GM19395 (cell line): ENCODE results near the gene PRMT7.

ENCODE experiments used
- ATAC-seq: cut with Tn5 transposase; IDR thresholded peaks from one replicate; pipeline ENCODE4 v1.9.1; 2021; ENCODE audit warnings: mild to moderate bottlenecking, moderate library complexity; ENCODE audit not compliant: unreplicated experiment

The PRMT7 gene

DNA sequence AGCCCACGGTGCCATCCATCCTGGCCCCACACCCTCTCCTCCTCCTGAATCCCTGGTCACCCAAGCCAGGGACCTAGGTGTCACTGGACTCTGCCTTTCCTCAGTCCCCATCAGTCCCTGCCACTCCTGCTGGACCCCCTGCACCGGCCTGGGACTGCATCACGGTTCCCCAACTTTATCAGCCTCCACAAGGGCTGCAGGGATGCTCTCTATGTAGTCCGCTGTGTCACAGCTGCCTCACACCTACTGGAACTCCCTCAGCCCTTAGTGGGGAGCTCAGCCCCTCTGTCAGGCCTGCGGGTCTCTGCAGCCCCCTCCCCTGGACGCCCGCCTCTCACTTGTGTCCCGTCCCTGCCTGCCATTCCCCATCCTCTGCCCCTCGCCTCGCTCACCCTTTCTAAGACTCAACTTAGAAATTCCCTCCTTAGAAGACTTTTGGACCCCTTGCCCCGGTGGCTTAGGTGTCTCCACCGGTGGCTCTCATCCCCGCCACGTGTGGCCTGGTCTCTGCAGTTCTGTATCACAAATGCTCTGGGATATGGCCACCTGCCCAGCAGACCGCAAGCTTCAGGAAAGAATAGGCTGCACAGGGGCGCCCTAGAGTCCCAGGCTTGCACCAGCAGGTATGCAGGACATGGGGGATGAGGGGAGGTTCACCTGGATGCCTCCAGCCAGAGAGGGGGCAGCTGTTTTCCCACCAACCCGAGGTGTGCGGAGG lies 62.9 kb downstream of the PRMT7 start:
- no peak for ATAC-seq

DNA sequence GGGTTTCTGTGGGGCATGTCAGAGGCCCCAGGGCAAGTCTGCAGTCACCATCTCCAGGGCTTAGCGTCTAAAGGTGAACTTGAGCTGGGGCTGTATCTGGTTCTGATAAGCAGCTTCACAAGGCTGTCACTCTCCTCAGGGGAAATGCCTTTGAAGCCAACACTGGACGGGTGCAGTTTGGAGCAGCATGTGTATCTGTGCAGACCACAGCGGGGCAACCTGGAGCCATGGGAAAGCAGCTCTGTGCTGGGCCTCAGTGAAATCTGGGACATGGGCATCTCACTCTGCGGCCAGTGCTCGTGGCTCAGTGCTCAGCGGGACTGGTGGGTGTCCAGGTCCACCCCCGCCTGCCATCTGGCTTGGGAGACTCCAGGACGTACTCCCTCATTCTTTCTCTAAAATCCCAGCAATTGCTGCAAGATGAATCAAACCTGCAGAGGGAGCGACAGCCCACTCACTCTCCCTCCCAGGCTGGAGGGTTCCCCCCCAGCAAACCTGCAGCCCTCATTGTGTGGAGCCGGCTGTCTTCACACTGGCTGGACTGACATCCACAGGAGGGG lies 63.5 kb downstream of the PRMT7 start:
- ATAC-seq, result no peak

DNA sequence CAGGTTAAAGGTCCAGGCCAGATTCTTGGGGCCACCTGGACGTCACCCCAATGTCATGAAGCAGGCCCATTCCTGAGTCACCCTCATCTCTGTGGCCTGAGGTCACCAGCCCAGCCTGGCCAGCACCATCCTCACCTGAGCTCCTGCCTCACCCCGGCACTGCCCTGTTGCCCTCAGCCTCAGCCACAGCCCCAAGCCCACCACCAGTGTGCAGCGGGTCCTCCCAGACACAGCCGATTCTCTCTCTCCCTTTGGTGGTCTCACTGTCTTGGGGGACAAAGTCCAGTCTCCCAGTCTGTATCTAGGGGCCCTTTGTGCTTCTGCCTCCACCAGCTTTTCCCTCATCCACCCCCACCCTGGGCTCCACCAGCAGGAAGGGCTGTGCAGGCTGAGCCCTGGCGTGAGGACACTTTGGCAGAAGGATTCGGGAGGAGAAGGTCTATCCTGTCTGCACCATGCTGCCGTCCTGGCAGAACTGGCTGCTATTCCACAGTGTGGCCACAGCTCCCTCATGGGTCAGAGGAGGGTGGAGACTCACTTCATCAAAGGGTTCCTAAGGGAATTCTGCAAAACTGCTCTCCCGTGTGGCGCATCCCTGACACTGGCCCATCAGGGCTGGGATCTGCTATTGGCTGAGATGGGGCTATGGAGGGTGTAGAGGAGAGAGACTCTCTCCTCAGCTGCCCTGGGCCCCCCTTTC lies 64.3 kb downstream of the PRMT7 start:
- no peak for ATAC-seq

DNA sequence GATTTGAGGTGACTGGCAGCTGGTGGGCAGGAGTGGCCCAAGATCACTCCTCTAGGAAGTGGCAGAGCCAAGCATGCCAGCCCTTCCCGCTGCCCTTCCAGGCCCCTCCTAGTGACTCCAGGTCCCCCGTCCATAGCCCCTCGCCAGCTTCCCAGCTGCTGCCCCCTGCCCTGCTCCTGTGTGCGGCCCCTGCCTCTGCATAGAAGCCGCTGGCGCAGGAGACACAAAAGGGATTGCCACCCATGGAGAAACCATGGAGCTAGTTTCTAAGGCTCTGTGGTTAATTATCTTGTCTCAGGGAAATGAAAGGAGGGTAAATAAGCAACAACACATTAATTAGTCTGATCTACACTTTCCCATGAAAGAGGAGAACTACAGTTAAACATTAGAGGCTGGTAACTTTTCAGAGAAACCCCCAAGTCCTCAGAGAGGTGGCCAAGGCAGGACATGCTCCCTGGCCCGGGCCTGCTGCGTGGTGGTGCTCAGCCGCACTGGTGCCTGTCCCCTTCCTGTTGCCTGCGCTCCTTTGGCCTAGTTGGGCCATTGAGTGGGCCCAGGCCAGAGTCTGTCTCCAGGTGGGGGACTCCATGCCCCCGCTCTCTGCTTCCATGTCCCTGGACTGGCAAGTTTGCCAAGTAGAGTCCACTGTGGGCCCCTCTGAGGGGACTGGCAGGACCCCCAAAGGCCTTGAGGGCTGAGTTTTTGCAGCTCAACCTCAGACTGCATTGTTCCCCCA lies 65.2 kb downstream of the PRMT7 start:
- ATAC-seq, result no peak

DNA sequence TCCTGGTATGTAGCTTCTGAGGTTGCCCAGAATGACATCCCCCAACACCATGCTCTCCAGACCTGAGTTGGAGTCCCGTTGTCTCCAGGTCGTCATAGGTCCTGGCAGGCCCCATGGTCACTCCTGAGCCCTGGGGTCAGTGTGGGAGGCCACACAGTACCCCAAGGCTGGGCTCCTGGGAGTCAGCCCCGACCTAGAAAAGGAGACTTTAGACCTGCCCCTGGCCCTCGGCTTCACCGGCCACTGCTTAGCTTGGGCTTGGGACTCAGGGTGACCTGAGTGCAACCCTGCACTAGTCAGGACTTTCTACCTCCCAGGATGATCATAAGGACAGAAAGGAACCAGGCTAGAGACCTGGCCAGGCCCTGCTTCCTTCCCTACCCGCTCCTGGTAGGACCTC lies 65.8 kb downstream of the PRMT7 start:
- ATAC-seq, result no peak

DNA sequence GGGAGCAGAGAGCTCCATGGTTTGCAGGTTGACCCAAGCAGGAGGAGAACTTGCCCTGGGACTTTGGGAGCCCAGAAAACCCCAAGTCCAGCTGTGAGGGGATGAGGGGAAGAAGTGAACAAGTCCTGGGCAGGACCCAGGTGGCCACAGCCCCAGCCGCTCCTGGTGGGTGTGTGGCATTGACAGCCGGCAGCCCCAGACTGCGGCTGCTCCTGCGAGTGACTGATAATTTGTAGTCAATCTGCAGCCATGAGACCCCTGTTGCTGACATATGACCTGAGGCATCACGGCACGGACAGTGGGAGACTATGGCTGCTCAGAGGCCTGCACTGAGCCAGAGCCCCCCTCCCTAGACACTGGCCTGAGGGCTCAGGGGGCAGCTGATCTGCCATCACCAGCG lies 66.4 kb downstream of the PRMT7 start:
- no peak for ATAC-seq

DNA sequence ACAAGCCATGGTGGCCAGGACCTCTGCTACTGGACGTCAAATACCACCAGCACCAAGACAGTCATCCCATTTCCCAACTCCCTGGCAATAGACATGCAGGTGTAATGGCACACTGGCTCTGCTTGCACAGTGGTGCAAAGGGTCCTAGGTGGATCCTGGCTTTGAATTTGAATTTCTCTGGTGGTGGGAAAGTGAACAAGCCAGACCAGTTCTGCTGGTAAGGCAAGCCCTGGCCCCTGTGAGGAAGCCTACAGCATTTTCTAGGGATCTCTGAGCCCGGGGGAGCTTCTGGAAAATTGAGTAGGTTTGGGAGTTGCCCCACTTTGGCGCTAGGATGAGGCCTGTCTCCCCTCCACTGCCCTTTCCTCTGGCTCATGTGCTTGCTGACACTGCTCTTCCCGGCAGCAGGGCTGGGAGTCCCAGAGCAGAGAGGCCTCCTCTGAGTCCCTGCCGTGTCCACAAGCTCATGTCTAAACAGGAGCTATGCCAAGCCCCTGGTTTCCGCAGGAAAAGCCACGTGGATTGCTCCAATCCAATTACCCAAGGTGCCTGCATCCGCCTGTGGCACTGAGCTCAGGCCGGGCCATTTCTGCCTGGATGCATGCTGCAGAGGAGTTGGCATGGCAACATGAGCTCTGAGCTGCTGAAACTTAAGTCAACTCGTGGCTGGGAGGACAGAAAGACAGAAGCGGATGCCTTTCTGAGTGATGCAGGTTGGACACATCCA lies 67.0 kb downstream of the PRMT7 start:
- no peak for ATAC-seq

DNA sequence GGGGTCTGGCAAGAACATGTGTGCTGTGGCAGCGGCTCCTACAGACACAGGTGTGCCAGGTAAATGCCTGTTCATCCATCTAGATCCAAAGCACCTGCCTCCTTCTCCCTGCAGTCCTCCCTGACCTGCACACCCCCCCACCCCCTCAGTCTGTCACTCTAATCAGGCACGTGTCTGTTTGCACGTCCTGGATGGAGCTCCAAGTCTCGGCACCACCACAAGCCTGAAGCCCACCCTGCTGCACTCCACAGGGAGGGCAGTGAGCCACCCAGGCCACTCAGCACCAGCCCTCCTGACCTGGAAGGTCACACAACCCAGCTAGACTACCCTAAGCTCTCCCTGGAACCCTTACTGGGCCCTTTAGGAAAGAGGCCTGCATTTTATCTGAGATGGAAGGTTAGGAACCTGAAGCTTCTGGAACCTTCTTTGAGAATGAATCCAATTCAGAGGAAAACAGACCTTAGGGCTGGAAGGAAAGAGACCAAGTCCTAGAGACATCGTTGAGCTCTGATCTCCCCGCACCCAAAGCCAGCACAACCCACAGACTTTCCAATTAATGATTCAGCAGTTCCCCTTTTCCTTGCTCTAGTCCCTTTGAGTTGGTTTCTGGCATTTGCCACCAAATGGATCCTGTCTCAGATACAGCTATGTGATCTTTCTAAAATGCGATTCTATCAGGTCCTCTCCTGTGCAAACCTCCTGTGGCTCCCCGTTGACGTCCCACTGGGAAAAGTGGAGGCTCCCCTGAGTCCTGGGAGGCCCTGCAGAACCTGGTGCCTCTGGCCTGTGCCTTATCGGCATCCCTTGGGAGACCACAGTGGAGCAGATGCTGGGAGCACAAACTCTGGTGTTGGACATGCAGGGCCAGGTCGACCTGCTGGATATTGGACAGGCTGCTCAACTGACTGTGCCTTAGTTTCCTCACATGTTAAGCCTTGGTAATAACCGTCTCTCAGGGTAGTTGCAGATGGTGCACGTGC lies 67.9 kb downstream of the PRMT7 start:
- ATAC-seq, result no peak

DNA sequence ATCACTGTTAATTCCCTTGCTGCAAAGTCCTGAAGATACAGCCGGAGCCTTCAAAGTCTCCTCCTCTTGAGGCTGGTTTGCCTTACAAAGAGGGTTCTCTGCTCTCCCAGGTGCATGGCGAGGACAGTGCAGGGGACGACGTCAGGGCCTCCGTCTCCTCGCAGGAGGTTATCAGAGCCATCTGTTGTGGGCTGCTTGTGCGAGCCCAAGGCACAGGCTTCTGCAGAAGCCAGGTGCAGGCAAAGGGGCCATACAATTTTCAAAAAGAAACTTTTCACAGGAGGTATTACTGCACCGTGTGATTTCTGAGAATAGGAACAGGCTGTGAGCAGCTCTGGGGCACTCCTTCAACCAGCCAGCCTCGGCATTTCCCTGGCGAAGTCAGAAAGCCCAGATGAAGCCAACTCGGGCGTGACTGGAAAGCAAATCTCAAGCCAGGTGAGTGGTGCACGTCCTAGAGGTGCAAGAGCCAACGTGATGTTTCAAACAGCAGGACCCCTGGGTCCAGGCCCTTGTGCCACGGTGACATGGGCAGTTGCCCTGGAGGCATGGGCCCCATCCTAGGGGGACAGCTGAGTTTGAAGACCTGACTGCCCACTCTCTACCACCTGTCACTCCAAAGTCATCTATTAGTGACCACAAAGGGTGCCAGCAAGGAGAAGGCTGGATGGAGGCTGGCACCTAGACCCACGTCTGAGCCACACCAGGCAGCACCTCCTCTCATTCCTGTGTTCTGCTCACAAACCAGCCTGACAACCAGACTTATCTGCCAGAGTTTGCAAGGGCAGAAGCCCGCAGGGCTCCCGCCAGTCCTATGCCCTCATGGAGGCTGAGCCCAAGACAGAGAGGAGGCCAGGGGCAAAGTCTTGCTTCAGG lies 68.9 kb downstream of the PRMT7 start:
- no peak for ATAC-seq

DNA sequence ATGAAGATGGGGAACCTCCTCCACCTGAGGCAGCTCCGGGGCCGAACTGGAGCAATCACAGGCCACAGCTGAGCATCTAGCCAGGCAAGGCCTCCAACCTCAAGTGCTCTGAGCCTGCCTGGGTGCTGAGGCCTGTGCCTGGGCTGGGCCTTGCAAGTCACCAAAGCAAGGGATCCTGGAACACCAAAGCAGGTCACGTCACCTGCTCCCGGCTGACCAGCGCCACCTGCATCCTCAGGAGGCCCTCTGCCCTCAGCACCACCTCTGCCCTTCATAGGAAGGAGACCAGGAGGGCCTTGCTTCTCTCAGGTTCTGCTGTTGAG lies 69.5 kb downstream of the PRMT7 start:
- no peak for ATAC-seq

DNA sequence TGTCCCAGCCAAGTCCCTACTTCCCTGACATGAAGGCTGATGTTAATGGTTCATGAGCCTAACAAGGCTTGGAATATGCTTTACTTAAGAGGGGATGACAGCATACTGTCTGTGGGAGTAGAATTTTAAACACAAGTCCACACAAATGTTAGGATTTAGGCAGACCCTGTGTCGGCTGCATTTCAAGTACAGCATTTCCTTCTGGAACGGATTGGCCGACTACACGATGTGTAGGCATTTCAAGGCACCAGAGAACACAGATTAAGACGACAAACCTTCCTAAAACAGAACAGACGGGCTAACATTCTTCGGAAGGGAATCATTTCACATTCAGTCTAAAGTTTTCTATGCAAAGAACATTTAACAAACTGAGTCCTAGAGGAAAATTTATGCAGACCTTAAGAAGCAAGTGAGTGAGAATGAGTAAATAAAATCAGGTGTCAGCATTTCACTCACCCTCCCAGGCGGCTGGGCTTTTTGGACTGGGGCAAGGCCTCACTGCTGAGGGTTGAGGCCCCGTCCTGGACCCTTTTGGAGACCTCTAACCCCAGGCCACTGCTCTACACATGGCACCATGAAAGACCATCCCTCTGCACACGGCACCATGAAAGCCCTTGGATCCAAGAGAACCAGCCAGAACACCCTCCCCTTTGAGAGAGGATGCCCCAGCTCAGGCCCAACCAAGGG lies 70.0 kb downstream of the PRMT7 start:
- no peak for ATAC-seq

DNA sequence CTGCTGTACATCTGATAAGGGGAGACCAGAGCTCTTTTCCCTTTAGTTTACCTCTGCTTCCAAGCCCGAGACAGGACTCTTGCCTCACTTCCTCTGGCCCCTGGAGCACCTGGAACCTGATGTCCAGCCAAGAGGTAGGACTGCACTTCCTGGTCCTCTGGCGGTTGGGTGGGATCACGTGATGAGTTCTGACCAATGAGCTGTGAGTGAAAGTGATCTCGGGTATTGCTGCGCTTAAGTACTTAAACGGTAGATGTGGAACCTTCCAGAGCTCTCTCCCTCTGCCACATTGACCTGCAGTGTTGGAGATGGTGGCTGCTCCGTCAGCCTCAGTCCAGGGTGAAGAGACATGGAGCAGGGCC lies 70.5 kb downstream of the PRMT7 start:
- no peak for ATAC-seq

DNA sequence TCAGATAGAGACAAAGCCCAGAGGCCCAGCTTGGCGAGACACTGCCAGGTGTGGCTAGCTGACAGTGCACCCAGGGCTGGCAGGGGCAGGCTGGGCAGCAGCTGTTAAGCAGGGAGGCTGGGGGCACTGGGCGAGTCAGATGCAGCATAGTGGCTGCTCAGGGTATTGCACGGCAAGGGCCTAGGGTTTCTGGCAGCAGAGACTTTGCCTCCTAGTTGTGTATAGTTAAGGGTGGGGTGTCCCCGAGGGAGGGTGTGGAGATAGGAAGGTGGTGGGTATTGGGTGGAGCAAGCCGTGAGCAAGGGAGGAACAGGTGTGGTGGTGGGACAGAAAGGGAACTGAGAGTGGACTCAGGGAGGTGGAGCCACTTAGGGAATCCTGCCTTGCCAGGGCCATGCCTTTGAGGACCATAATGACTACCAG lies 71.5 kb downstream of the PRMT7 start:
- no peak for ATAC-seq

DNA sequence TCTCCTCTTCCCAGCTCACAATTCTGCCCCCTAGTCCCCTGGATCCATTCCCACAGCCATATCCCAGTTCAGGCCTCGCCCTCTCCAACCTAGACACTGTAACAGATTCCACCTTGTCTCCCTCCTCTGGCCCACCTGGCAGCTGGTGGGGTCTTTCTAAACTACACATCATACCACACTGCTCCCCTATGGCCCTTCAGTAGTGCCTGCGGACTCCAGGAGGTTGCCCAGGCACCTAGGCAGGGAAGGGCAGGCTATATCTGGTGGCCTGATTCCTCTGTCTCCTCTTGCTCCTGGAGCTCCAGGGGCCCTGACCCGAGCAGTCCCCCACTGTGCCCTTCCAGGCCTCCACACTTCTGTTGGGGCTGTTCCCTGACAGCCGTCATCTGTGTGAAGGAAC lies 73.0 kb downstream of the PRMT7 start:
- ATAC-seq, result no peak

DNA sequence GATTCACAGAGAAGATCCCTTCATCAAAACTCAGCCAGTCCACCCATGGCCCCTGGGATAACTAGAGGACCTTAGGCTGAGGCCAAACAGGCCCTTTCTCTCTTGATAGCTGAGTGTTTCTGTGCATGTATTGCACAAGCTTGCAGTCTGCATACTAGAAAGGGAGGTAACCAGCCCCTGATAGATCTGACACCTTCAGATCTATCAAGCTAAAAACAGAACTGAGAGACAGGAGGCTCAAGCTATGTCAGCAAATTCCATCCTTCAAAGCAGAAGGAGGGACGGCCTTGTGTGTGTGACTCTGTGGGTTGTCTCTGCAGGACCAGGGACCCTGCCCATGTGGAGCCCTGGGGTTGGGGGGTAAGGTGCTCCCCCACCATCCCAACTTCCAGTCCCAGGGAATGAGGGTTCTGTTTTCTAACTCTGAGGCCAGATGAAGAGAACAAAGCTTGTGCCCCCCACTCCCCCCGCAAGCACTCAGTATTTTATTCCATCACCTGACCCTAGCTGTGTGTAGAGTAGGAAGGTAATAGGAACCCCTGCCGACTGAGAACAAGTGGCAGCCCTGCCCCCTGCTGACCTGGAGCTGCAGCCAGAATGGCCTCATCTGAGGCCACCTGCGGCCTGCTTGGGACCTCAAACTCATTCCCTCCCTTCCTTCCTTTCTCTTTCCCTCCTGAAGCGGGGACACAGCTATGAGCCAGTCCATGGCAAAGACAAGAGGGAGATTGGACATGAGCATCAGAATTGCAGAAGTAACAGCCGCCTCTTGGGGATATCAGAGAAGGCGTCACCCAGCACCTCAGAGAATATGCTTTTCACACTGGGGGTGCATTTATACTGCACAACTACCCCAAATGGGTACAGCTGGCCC lies 73.7 kb downstream of the PRMT7 start:
- peak; percentile 60 for ATAC-seq

DNA sequence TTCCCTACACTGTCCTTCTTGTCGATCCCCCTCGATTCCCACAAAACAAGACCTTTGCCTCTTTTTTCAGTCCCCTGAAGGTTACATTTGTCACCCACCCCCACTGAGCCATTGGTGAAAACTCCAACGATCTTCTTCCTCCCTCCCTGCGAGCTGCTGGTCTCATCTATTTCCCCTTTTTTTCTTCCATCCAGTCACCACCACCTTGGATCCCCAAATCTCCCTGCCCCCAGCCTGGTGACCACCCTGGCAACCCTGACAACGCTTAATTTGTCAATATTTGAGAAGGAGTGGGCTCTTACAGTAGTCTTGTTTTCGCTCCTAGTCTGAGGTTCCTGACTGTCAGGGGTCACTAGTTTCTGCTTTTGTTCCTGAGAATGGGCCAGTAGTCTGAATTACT lies 74.6 kb downstream of the PRMT7 start:
- ATAC-seq, result no peak

DNA sequence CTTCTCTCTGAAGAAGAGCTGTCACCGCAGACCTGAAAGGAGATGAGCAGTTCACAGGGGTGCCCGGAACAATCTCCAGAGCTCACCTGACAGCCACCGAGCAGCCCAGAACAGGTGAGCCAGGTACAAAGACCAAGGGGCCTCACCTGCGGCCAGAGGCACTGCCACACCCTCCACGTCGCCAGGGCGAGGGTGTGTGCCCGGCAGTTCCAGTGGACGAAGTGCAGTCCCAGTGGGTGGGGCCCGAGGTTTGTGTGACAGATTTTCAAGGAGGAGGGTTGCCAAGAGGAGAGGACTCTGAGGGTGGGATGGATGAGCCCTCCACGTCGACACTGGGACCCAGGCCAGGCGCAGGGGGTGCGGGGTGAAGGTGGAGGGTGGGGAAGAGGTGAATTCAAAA lies 75.8 kb downstream of the PRMT7 start:
- no peak for ATAC-seq

DNA sequence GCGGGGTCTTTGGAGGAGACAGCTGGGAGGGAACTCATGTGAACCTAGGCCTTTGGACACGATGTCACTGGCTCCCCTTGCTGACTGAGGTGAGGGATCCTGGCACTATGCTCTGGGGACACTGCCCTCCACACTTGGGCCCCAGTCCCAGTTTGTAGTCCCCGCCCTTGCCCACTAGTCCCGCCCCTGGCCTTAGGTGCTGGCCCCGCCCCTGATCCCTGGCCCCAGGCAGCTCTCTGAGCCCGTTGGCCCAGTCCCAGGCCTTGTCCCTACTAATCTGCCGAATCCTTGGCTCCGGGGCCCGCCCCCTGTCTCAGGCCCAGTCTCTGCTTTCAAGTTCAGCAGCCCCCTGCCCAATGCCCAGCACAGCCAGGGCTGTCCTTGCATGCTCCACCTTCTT lies 76.5 kb downstream of the PRMT7 start:
- no peak for ATAC-seq
